Measurements from ENCODE around the gene SMC4.
A peak's percentile ranks its signal among the peaks of the same experiment; 100 is the strongest.
"Not testable (repeated sequence)": the region's sequence is repeated elsewhere in the genome, so short reads cannot be mapped to it uniquely, and the experiment has no call there.

Gene SMC4

DNA sequence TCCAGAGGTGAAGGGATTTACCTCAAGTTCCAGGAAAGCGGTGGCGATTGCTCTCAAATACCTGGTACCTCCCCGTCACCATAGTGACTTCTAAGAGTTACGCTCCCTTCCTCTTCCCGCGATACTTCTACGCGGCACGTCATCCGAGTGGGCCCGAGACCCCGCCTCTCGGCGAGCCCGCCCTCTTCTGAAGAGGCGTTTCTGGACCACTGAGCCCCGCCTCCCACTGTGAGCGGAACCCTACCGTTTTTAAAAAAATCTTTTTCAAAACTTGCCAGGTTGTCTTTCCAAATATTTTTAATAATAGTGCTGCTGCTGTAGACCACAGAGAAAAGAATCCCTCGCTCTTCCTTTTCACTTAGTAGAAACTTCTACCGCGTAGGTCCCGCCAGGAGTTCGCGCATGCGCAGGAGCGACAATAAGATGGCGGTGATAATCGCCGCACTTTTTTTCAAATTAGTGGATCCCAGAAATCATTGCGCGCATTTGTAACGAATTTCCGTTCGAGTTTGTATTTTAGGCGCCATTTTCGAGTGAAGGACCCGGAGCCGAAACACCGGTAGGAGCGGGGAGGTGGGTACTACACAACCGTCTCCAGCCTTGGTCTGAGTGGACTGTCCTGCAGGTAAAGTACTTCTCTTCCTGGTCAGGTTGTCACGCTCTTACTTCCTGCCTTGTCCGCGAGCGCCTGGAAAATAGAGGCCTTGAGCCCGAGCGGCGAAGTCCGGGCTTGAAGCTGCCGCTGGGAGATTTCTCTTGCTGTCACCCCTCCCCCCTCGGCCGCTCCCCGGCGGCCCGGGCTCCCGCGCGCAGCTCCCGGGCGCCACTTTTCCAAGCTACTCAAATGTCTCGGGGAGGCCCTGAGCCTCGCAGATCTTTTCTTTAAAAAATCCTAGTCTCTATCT, at the start of gene SMC4, which contains the start of gene IFT80:
Gene SMC4 (plus strand): TSS at position 526 of the 905 bp plus-strand sequence. CDS start 1,177 bp downstream, outside the sequence.
Gene IFT80 (minus strand): TSS at position 101 of the 905 bp plus-strand sequence. CDS start 14,625 bp downstream, outside the sequence.
- peak within 1 kb of the TSS; percentile 91 for H3K4me3 ChIP-seq (ENCODE audit: low read length)
- no peak for TF ChIP-seq ZNF274 (IDR thresholded peaks at IDR 0.05; ENCODE audit: low read depth, low read length)

DNA sequence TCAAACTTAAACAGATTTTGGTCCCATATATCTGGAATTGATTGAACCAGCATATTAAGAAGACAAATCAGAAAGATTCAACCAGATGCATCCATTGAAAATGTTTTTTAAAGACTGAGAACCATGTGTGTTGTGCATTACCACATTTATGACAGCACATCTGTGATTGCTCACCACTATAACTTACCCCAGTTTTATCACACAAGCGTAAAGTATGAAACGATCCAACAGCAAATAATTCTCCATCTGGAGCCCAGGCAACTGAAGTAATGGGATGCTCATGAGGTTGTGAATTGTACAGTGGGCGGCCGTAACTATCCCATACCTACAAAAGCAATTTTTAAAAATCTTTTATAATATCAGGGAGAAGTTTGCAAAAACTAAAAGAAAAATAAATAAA, 43.6 kb upstream of the SMC4 start:
- TF ChIP-seq ZNF274 (IDR thresholded peaks at IDR 0.05; ENCODE audit: low read depth, low read length), result no peak
- no peak overlapping the region for H3K4me3 ChIP-seq (ENCODE audit: low read length)

DNA sequence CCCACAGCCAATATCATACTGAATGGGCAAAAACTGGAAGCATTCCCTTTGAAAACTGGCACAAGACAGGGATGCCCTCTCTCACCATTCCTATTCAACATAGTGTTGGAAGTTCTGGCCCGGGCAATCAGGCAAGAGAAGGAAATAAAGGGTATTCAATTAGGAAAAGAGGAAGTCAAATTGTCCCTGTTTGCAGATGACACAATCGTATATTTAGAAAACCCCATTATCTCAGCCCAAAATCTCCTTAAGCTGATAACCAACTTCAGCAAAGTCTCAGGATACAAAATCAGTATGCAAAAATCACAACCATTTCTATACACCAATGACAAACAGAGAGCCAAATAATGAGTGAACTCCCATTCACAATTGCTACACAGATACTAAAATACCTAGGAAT, 36.6 kb upstream of the SMC4 start:
- not testable (repeated sequence) for H3K4me3 ChIP-seq (ENCODE audit: low read length)

DNA sequence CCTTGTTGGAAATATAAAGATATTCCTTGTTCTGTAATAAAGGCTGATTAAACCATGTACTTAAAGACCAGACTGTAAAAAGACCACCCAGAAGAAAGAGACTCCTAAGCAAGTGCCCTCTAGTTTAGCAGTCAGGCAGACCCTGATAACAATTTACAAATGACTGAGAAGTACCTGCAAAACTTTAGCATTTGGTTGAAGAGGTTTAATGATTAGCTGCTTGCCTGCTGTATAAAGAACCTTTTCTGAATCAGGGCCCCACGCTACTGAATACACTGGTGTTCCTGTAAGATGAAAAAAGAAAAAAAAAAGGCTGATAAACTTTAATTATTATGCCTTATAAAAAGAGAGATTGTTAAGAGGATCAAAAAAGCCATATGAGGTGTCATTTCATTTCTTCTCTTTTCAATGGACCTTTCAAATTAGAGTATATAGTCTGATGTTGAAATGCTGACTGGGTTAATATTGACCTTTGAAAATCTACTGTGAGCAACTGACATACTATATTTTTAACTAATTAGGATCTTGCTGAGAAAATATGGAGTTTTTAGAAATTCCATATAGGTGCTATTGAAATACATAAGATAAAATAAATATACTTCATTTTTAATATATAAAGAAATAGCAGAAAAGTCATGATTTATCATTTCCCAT, 33.5 kb upstream of the SMC4 start:
- H3K4me3 ChIP-seq (ENCODE audit: low read length), result no peak overlapping the region
- no peak for TF ChIP-seq ZNF274 (IDR thresholded peaks at IDR 0.05; ENCODE audit: low read depth, low read length)

DNA sequence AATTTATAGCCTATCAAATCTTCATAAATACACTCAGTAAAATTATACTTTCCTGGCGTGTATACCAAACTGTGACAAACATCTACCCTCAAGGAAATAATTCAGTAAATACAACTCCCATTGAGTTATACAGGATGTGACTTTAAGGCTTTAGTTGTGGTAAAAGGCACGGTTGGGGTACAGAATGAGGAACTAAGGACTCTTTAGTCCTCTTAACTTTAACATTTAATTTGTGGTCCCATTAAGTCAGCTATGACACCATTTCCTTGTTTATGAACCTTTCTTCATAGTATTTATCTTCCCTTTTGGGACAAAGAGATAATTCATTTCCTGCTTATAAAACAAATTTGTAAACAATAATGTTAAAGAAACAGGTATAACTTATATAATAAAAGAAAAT, 30.6 kb upstream of the SMC4 start:
- no peak overlapping the region for H3K4me3 ChIP-seq (ENCODE audit: low read length)
- TF ChIP-seq ZNF274 (IDR thresholded peaks at IDR 0.05; ENCODE audit: low read depth, low read length), result no peak

DNA sequence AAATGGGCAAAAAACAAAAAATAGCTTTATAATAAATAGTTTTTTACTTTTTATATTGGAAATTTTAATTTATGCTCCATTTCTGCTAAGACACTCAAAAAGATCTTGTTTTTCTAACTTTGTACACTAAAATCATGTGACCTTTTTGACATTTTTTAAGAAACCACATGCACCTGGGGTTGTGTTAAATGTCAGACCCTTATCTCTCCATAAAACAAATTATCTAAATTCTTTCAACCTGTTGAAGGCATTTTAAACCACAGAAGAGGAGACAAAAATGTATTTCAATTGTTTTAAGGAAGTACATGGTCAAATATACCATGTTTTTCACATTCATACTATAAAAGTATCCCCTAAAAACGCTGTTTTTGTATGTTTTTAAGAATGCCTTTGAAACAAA, 29.7 kb upstream of the SMC4 start:
- TF ChIP-seq ZNF274 (IDR thresholded peaks at IDR 0.05; ENCODE audit: low read depth, low read length), result no peak
- H3K4me3 ChIP-seq (ENCODE audit: low read length), result no peak overlapping the region

DNA sequence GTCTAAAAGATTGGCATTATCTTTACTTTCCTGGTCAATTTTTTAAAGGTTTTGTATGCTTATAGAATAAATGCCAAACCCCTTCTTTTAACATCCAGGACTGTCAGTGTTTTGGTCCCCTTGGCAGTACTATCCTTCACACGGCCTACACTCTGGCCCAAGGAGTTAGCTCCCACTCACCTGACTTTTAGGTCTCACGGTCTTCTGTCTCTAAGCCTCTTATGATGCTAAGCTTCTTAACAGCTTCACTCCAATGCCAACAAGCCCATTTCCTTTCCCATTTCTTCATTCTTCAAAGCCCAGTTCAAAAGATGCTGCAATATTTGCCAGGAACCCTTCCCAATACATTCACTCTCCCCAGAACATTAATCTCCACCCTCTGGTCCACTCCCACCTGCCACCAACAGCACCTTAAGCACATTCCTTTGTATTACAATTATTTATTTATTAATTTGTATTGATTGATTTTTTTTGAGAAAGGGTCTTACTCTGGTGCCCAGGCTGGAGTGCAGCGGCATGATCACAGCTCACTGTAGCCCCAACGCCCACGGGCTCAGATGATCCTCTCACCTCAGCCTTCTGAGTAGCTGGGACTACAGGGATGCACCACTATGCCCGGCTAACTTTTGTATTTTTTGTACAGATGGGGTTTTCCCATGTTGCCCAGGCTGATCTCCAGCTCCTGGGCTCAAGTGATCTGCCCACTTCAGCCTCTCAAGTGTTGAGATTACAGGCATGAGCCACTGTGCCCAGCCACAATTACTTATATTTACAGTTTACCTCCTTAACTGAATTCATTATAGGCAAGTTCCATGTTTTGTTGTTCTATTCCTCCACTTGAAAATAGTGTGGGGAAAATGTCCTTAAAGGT, 28.2 kb upstream of the SMC4 start:
- H3K4me3 ChIP-seq (ENCODE audit: low read length), result no peak overlapping the region
- TF ChIP-seq ZNF274 (IDR thresholded peaks at IDR 0.05; ENCODE audit: low read depth, low read length), result no peak

DNA sequence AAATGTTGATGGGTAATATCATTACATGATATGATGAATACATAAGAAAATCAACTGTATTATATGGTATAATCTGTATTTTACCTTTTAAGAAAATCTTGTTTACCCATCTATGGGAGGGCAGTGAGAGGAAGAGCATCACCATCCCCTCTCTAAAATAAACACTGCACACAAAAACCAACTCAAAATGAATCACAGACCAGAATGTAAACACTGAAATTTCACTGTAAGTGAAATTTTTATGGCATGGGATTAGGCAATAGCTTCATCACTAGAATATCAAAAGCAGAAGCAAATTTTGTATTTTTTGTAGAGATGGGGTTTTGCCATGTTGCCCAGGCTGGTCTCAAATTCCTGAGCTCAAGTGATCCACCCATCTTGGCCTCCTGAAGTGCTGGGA, 26.7 kb upstream of the SMC4 start:
- TF ChIP-seq ZNF274 (IDR thresholded peaks at IDR 0.05; ENCODE audit: low read depth, low read length), result no peak
- H3K4me3 ChIP-seq (ENCODE audit: low read length), result no peak overlapping the region

DNA sequence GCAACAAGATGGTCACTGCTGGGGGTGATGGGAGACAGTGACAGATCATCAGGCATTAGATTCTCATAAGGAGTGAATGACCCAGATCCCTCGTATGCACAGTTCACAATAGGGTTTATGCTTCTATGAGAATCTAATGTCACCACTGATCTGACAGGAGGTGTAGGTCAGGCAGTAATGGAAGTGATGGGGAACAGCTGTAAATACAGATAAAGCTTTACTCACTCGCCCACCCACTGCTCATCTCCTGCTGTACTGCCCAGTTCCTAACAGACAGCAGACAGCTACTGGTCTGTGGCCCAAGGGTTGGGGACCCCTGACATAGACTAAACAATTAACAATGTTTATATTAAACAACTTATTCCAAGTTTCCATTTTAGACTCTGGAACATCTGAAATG, 25.8 kb upstream of the SMC4 start:
- TF ChIP-seq ZNF274 (IDR thresholded peaks at IDR 0.05; ENCODE audit: low read depth, low read length), result no peak
- H3K4me3 ChIP-seq (ENCODE audit: low read length), result no peak overlapping the region

DNA sequence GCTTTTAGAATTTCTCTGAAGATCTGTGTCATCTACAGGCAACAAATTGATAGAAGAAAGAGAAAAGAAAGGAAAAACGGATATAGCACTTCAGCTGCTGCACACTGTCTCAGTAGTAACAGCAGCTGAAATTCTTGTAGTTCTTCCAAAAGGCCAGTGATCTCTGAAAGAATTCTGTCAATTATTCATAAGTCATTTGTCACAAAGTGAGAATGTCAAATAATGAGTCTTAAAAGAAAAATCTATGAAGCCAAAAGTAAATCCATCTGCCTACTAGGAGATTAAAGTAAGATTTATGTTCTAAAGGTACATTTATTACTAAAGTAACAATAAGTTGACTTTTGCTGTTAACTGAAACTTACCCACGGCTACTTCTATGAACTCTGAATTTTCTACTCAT, 25.0 kb upstream of the SMC4 start:
- no peak for TF ChIP-seq ZNF274 (IDR thresholded peaks at IDR 0.05; ENCODE audit: low read depth, low read length)
- no peak overlapping the region for H3K4me3 ChIP-seq (ENCODE audit: low read length)

DNA sequence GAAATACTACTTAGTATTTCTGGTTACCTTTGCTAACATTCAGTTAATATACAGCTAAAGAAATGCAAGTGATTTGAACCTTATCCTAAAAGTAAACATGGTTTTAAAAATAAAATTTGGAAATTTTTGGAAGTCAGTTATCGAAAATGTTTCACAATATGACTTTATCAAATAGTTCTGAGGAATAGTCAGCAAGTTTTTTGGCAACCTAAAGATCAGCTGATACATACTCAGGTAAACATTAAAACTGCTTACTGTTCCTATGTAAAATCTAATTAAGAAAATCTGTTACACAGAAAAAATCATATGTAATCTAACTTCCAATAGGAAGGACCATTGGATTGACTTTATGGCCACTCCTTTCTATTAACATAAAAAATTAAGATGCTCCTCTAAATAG, 24.5 kb upstream of the SMC4 start:
- no peak overlapping the region for H3K4me3 ChIP-seq (ENCODE audit: low read length)
- TF ChIP-seq ZNF274 (IDR thresholded peaks at IDR 0.05; ENCODE audit: low read depth, low read length), result no peak

DNA sequence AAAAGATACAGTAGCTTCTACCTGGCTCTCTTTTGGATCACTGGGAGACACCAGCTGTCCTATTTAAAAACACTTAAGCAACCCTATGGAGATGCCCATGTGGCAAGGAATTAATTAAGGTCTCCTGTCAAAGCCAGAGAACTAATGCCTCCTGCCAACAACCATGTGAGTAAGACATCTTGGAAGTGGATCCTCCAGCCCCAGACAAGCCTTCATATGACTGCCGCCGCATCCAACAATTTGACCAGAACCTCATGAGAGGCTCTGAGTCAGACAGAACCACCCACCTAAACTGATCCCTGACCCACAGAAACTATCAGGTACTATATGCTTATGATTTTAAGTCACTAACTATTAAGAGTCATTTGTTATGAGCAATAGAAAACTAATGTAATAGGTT, 22.8 kb upstream of the SMC4 start:
- TF ChIP-seq ZNF274 (IDR thresholded peaks at IDR 0.05; ENCODE audit: low read depth, low read length), result no peak
- H3K4me3 ChIP-seq (ENCODE audit: low read length), result no peak overlapping the region

DNA sequence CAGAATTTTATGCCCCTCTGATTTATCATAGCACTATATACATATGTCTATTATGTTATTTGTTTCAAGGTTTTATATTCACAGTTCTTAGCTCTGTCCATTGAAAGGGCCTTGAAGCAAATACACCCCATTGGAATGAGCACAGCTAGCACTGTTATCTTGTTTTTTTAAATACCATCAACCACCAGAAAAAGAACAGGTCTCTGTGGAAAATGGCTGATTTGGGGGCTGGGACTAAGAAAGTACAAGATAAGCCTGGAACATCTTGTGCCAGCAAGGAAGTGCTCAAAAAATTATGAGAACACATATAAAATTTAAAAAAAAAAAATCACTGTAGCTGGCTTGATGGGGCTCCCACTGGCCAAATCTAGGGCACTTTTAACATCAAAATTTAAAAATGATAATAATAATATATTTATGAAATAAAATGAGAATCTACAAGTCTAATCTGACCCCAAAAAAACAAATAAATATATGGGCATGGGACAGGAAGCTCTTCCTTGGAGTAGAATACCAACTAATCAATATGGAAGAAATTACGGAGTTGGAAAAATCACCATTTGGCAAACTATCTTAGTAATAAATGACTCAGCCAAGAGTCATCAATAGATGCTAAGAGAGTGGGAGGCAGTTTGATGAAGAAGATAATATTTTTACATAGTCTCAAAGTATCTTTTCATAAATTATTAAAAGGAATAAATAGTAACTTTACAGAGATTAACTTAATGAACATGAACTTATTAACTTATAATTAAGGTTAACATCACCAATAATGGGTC, 20.9 kb upstream of the SMC4 start:
- TF ChIP-seq ZNF274 (IDR thresholded peaks at IDR 0.05; ENCODE audit: low read depth, low read length), result no peak
- no peak overlapping the region for H3K4me3 ChIP-seq (ENCODE audit: low read length)

Data from GM08714 (cell line).